IPS-15b (cell line): ENCODE results near the gene MUC5B.

ENCODE experiments used
- H3K27me3 ChIP-seq: one replicate; pipeline ENCODE4 v1.6.1; 2013; ENCODE audit warnings: low read length; ENCODE audit not compliant: control insufficient read depth, insufficient read depth
- H3K36me3 ChIP-seq: one replicate; pipeline ENCODE4 v1.6.1; 2013; ENCODE audit warnings: low read length; ENCODE audit not compliant: control insufficient read depth, insufficient read depth
- H3K4me1 ChIP-seq: one replicate; pipeline ENCODE4 v1.6.1; 2013; ENCODE audit warnings: mild to moderate bottlenecking, low read length; ENCODE audit not compliant: control insufficient read depth, insufficient read depth
- H3K4me3 ChIP-seq: one replicate; pipeline ENCODE4 v1.5.1; 2013; ENCODE audit warnings: low read depth, low read length
- H3K9ac ChIP-seq: one replicate; pipeline ENCODE4 v1.6.1; 2013; ENCODE audit warnings: low read depth, mild to moderate bottlenecking, low read length
- H3K9me3 ChIP-seq: one replicate; pipeline ENCODE4 v1.6.1; 2013; ENCODE audit warnings: mild to moderate bottlenecking, low read length; ENCODE audit not compliant: control insufficient read depth, insufficient read depth

The MUC5B gene

DNA sequence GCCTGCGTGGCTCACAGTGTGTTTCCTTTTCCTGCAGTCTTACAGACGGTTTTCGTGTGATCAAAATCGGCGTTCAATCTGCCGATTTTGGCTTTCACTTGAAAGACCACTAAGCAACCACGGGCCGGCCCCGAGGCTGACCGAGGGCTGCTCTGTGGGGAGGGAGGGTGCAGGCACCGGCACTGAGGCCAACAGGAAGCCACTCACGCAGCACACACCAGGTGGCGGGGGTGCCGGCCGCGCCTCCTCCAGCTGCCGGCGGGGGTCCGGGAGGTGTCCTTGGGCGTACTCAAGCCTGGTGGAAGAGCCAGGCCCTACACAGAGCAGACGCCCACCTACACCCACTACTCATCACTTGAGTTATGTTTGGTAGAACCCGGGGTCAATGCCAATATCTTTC, 72.2 kb downstream of the MUC5B start:
- Histone ChIP-seq H3K27me3 (no peaks in the 10 kb centered on the region), H3K4me1 (no peaks in the 10 kb centered on the region)

DNA sequence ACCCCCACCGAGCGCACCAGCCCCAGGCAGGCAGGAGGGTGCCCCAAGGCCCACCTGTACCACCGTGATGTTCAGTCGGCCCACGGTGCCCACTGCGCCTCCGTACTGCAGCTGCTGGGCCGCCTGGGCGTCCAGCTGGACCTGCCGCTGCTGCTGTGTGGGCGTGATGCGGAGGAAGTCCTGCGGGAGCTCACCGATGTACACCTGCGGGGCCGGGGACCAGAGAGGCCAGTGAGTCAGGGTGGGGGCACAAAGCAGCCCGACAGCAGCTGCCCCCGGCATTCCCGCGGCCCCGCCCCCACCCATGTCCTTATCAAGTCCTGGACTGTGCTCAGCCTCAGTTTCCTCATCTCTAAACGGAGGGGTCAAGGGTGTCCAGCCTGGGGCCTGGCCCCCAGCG, 72.7 kb downstream of the MUC5B start:
- no peaks in the 10 kb centered on the region for H3K27me3 ChIP-seq
- no peaks in the 10 kb centered on the region for H3K9me3 ChIP-seq
- peaks cover 23% of the 10 kb centered on the region for H3K36me3 ChIP-seq
- no peak overlapping the region for H3K4me3 ChIP-seq
- no peak overlapping the region for H3K9ac ChIP-seq
- H3K4me1 ChIP-seq, result no peaks in the 10 kb centered on the region

More for the DNA sequence above, 72.2 kb downstream of the MUC5B start:
- H3K9ac ChIP-seq, result no peak overlapping the region
- no peak overlapping the region for H3K4me3 ChIP-seq
- H3K9me3 ChIP-seq, result no peaks in the 10 kb centered on the region
- H3K36me3 ChIP-seq, result peaks cover 28% of the 10 kb centered on the region

GRCh38 chr11:1296287-1296686, 73.4 kb downstream of the MUC5B start:
- Histone ChIP-seq H3K4me3 (no peak overlapping the region), H3K4me1 (no peaks in the 10 kb centered on the region), H3K9me3 (no peaks in the 10 kb centered on the region), H3K36me3 (peaks cover 19% of the 10 kb centered on the region), H3K27me3 (no peaks in the 10 kb centered on the region), H3K9ac (no peak overlapping the region)

DNA sequence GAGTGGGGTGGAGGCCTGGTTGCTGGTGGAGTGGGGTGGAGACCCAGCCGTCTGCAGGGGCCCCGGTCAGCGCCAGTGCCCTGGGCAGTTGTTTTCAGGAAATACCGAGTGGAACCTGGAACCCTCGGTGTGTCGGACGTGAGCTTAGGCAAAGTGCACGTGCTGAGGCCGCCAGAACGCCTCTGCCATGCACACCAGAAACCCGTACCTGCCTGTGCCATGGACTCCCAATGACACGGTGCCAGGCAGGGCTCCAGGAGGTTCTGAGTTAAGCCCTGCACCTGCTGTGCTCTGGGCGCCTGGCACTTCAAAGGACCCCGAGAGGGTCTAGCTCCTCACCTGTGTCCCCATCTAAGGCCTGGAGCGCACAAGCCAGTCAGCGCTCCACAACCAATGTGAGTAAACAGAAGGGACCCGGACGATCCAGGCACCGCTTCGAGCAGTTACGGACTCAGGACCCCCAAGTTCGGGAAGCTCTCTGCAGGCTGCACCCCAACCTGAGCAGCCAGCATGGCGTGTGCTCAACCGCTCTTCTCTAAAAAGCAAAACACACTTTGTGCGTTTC, 74.2 kb downstream of the MUC5B start:
- Histone ChIP-seq H3K36me3 (peaks cover 23% of the 10 kb centered on the region), H3K9ac (no peak overlapping the region), H3K4me1 (no peaks in the 10 kb centered on the region), H3K9me3 (no peaks in the 10 kb centered on the region), H3K4me3 (no peak overlapping the region), H3K27me3 (no peaks in the 10 kb centered on the region)

- H3K9me3 ChIP-seq, result no peaks in the 10 kb centered on the region
- H3K9ac ChIP-seq, result no peak overlapping the region
- no peaks in the 10 kb centered on the region for H3K4me1 ChIP-seq
These were observed 75.0 kb downstream of the MUC5B start for GRCh38 chr11:1297576-1298473.

DNA sequence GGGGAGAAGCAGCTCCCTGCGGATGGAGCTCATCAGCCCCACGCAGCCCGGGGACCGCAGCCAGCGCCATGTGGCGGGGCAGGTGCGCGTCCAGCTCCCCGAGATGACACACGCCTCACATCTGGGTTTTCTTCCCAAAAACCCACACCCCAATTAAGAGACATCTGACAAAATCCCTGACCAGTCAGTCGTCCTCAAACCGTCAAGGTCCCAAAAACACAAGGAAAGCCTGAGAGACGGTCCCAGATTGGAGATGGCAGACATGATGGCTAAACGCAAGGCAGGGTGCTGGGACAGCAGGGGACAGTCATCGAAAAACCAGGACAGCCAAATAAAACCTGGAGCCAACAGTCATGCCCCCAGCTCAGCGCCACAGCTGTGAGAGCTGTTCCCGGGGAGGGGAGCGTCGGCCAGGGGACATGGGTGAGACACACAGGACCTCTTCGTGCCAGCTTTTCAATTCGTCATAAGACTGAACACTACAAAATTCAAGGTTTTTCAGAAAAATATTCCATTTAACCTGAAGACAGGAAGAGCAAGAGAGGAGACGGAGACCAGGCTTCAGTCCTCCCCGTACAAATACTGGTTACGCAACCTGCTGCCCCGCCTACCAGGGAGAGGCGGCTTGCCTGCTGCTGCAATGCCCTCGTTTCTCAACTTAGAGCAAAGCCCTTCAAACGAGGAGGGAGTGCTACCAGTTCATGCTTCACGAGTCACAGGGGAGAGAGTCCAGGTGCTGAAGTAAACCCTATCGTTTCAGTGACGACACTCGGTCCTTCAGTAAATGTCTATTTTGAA, 76.0 kb downstream of the MUC5B start:
- Histone ChIP-seq H3K9ac (no peak overlapping the region), H3K27me3 (no peaks in the 10 kb centered on the region), H3K9me3 (no peaks in the 10 kb centered on the region), H3K4me3 (no peak overlapping the region), H3K36me3 (peaks cover 10% of the 10 kb centered on the region), H3K4me1 (no peaks in the 10 kb centered on the region)

More at GRCh38 chr11:1297576-1298473, 75.0 kb downstream of the MUC5B start:
- H3K4me3 ChIP-seq, result no peak overlapping the region
- peaks cover 19% of the 10 kb centered on the region for H3K36me3 ChIP-seq
- no peaks in the 10 kb centered on the region for H3K27me3 ChIP-seq

- Histone ChIP-seq H3K9ac (no peak overlapping the region), H3K4me3 (no peak overlapping the region), H3K27me3 (no peaks in the 10 kb centered on the region), H3K36me3 (peaks cover 10% of the 10 kb centered on the region), H3K9me3 (no peaks in the 10 kb centered on the region), H3K4me1 (no peaks in the 10 kb centered on the region)
These were observed 76.8 kb downstream of the MUC5B start for GRCh38 chr11:1299621-1300020.

DNA sequence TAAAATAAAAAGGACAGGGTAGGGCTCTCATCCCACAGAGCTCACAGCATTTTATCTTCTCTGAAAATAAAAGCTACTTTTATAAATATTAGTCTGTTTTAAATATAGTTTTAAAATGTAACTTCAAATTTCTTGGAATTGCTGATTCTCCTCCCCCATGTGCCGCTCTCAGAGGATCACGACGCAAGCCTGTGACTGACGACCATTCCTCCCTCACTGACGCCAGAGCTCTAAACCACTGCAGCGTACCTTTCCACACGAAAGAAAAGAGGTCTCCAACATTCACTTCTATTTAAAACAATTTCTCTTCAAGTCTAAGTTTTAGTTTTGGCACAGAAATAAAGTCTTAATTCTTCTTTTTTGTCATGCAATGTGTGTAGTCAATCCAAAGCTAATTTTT, 77.3 kb downstream of the MUC5B start:
- H3K4me3 ChIP-seq, result no peak overlapping the region
- H3K36me3 ChIP-seq, result peaks cover 10% of the 10 kb centered on the region
- no peak overlapping the region for H3K9ac ChIP-seq

GRCh38 chr11:1300569-1301187, 77.8 kb downstream of the MUC5B start:
- H3K27me3 ChIP-seq, result no peaks in the 10 kb centered on the region
- H3K4me1 ChIP-seq, result no peaks in the 10 kb centered on the region
- H3K36me3 ChIP-seq, result peaks cover 10% of the 10 kb centered on the region
- H3K9ac ChIP-seq, result no peak overlapping the region
- H3K4me3 ChIP-seq, result no peak overlapping the region
- H3K9me3 ChIP-seq, result no peaks in the 10 kb centered on the region

More for the DNA sequence above, 77.3 kb downstream of the MUC5B start:
- Histone ChIP-seq H3K9me3 (no peaks in the 10 kb centered on the region), H3K4me1 (no peaks in the 10 kb centered on the region), H3K27me3 (no peaks in the 10 kb centered on the region)

- Histone ChIP-seq H3K9ac (no peak overlapping the region), H3K4me3 (no peak overlapping the region), H3K27me3 (no peaks in the 10 kb centered on the region), H3K9me3 (no peaks in the 10 kb centered on the region), H3K4me1 (no peaks in the 10 kb centered on the region), H3K36me3 (peaks cover 10% of the 10 kb centered on the region)
These were observed 78.5 kb downstream of the MUC5B start for GRCh38 chr11:1301220-1302000.

DNA sequence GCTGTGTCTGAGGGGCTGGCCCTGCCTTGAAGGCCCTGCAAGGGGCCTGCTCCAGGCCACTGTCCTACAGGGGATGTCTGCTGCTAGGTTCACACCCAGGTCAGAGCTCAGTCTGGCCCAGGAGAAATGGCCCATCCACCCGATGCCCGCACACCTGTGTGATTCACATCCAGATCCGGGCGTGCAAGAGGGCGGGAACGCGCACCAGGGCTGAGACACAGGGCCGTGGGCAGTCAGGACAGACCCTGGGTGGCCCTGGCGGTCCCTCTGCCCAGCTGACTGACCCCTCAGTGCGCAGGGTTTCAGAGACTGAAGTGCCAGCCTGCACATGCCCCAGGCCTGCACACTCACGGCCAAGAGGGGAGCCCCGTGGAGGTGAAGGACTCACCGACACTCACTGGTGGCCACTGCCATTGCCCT, 79.2 kb downstream of the MUC5B start:
- H3K4me3 ChIP-seq, result no peak overlapping the region
- no peaks in the 10 kb centered on the region for H3K9me3 ChIP-seq
- H3K36me3 ChIP-seq, result peaks cover 10% of the 10 kb centered on the region
- H3K27me3 ChIP-seq, result no peaks in the 10 kb centered on the region
- H3K4me1 ChIP-seq, result peaks cover 2% of the 10 kb centered on the region
- no peak overlapping the region for H3K9ac ChIP-seq
